GM18909 (cell line): Measurements from ENCODE around the gene EXOC6B.
A peak's percentile ranks its signal among the peaks of the same experiment; 100 is the strongest.

Source experiments
- ATAC-seq: cut with Tn5 transposase; IDR thresholded peaks from one replicate; pipeline ENCODE4 v1.9.1; 2021; ENCODE audit warnings: mild to moderate bottlenecking; ENCODE audit not compliant: unreplicated experiment, poor library complexity

EXOC6B gene

DNA sequence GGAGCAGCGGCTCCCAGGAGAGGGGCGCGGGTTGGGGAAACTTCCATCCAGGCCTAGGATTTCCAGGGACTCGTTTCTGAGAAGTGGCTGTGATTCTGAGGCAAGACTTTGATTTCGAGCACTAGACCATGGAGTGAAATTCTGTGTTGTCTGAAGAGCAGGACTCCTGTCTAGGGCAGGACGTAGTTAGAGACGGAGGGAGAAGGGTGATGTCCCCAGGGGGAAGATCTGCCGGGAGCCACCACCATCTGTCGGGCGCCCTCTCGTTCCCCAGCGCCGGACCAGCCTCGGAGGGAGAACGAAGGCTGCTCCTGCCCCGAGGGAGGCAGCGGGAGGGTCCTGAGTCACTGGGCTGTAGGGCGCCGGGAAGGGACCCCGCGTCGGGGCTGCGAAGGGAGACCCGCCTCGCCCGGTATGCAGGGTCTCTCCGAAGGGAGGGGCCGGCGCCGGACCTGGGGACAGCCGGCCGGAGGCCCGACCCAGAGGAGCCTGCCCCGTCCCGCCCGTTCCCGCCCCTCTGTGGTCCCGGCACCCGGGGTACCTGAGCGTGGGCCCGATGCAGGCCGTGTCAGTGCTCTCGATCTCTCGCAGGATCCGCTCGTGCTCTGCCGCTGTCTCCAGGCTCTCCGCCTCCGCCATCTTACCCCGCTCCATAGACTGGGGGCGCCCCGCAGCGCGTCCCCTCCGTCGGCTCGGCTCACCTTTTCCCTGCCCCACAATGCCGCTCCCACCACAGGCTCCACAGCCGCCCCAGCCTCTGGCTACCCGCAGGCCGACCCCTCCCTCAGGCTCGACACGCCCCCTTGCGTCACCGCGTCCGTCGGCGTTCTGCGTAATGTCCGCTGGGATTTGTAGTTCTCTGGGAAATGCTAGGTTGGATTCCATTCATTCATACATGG is at the start of gene EXOC6B:
Gene EXOC6B (minus strand): TSS at position 777 of the 899 bp plus-strand sequence.
- peak; percentile 93 for ATAC-seq

- no peak for ATAC-seq
Observed at GRCh38 chr2:72871880-72872279, 46.0 kb upstream of the EXOC6B start.

GRCh38 chr2:72871060-72871459 is 45.2 kb upstream of the EXOC6B start:
- ATAC-seq = no peak

DNA sequence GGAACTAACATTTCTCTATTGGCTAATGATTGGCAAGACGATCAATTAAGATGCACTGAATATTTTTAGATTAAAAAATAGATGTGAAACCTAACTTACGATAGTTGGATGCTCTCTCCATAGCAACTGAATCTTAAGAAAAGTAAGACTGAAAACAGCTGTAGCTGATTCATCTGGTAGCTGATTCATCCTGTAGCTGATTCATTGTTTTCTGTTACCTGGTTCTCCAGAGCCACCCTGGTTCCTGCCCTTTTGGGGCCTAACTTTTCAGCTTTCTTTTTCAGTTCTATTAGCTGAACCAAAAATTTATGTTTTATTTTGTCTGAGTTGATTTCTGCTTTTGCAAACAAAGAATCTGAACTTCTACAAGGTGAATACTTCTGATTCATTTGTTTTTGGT is 38.7 kb upstream of the EXOC6B start:
- ATAC-seq = peak; percentile 49

DNA sequence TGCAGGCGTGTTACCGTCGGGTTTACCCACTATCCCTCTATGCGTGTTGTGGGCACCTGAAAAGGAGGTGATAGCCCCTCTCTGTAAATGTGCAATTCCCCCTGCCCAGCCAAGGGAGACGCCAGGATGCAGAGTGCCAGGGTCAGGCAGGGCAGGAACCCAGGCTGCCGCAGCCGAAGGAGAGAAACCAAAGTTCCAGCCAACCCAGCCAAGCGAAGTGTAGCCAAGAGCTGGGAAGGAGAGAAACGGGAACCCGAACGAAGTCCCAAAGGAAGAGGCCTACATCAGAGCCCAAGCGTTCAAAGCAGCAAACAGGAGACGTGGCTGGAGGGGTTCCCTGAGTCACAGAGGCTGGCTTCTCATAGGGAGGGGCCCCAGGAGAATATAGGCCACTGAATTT is 37.2 kb upstream of the EXOC6B start:
- ATAC-seq = no peak

DNA sequence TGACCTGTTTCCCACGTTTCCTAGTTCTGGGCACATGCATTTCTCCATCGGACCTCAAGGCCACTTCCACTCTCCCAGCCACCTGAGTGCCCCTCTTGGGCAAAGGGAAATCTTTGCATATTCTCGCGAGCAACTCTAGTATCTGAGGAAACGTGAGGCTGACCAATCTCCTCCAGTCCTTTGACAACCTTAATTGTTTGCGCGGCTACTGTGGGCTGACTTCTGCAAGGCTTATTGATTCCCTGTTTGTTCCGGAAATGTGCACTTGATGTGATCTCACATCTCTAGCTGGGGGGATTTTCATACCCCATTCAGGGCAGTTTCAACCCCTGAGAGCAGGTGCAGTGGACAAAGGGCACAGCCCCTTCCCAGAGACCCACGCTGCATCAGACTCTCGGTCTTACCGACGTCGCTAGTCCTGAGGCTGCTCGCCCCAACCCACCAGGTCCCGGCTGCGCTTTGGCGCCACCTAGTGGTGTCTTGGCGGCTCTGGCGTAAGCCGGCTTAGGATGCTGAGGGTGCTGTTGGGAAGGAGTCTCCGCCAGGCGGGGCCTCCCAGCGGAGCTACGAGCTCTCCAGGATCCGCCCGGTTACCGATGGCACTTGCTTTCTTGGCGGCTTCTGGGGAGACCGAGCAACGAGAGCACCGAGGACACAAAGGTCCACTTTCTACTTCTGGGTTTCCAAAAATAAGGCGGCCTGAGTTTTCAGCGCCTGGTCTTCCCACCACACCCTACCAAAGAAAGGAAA is 36.6 kb upstream of the EXOC6B start:
- ATAC-seq = peak; percentile 91

DNA sequence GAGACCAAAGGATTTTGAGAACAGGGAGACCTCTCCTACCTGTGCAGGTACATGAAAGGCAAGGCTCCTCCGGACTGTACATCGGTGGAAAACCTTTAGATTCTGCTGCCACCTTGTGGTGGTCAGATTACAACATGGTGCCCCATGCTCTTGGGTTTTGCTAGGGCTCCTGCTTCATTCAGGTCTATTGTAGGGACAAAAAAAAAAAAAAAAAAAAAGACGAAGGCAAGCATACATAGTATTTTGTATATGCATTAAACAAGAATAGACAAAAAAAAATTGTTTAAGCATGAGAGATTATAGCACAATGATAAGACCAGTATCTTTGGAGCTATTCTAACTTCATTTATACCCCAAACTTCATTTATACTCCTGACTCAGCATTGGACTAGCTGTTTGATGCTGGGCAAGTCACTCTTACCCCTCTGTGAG is 34.0 kb upstream of the EXOC6B start:
- peak; percentile 62 for ATAC-seq

GRCh38 chr2:72851333-72851732 is 25.5 kb upstream of the EXOC6B start:
- no peak for ATAC-seq

GRCh38 chr2:72849138-72849462 is 23.3 kb upstream of the EXOC6B start:
- ATAC-seq = no peak

DNA sequence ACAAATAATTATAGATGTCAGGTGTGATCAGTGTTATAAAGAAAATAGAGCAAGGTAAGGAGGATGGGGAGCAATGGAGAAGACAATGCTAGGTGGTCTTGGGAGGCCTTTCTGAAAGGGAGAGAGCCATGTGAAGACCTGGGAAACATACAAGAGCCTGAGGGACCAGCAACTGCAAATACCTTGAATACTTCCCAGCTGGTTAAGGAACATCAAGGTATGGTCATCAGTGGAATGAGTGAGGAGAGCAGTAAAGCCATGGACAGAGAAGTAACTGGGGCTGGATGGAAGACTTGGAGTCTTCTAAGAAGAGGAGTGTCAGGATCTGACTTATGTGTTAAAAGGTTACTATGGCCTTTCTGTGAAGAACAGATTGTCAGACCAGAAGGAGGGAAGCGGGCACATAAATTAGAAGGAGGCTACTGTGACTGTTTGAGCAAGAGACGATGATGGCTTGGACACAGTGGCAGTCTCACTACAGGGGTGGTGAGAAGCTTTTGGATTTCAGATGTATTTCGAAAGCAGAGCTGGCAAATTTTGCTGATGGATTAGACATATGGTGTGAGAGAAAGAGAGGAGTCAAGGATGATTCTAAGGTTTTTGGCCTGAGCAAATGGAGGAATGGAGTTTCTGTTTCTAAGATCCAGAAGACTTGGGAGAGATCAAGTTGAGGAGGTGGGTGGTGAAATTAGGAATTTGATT is 22.8 kb upstream of the EXOC6B start:
- ATAC-seq = no peak

GRCh38 chr2:72847534-72848315 is 21.9 kb upstream of the EXOC6B start:
- no peak for ATAC-seq

DNA sequence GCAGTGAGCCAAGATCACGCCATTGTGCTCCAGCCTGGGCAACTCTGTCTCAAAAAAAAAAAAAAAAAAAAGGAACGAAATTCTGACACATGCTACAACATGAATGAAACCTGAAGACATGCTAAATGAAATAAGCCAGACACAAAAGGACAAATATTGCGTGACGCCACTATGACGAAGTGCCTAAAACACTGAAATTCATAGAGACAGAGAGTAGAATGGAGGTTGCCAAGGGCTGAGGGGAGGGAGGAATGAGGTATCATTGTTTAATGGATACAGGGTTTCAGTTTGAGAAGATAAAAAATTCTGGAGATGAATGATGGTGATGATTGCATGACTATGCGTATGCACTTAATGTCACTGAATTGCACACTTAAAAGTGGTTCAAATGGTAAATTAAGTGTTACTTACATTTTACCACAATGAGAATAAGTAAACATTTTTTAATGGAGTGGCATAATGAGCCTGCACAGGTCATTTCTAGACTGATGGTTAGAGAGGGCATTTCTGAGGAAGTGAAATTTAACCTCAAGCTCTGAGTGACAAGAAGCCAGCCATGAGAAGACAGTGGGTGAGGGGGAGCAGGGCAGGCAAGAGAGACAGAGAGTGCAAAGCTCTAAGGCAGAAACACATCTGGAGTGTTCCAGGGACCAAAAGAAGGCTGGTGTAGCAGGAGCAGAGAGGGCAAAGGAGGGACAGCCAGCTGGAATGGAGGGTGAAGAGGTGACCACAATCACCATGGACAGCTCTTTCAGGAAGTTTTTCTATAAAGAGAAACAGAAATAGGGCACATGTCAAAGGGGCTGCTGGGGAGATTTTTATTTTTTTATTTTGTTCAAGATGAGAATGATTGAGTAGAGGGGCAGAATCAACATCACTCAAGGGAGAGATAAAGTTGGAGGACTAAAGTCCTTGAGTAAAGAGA is 20.6 kb upstream of the EXOC6B start:
- ATAC-seq = peak; percentile 99

DNA sequence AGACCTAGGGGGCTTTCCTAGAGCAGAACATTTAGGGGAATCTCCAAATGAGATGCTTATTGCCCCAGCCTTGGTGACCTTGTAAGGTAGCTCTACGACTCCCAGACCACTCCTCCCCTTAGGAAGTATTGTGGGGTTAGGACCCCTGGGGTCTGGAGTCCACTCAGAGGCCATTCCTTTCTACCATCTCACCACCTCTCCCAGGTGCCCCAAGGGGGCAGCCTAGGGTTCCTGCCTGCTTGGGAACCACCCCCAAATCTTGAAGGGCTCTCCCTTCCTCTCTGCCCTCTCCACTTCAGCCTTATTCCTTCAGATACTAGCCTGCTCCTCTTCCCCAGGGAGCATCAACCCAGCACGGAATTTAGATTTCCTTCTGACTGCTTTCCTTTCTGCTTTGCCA is 17.5 kb upstream of the EXOC6B start:
- no peak for ATAC-seq

DNA sequence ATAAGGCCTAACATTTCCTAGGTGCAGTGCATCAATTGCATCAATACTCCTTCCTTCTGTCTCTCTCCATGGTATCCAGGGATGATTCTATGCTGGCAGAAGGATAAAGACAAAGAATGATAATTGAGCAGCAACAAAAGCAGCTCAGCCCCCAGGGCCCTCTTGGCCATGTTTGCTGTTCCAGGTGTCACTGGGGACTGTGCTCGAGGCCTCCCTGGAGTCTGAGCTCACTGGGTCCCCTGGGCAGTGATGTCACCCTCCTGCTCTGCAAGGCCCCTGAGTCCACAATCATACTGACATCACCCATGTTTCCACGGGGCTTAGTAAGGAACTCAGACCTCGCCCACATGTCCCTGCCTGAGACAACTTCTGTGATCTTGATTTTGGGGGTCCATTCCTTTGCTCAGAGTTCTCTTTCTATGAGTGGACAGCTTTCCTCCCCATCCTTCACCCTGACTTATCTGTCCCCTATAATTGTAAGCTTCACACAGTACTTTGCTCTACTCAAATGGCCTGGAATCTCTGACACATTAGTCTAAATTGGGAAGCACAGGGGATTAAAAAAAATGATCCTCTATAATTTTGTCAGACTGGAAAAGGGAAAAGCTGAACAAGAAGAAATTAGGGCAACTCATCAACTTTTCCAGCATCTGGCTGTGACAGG is 15.8 kb upstream of the EXOC6B start:
- ATAC-seq = no peak

DNA sequence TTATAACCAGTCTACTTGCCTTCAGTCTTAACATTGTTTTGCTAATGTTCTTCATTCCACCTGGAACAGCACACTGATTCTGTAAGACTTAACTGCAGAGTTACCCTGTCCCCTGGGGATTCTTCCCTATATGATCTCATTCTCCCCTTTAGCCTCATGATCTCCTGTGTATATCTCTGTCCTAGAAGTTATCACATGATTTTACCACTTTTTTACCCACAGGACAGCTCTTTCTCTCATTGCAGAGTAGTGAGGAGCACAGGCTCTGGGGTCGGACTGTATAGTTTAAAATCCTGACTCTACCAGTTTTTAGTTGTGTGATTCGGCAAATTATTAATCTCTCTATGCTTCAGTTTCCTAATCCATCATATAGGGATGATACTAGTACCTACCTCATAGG is 14.2 kb upstream of the EXOC6B start:
- ATAC-seq = no peak

DNA sequence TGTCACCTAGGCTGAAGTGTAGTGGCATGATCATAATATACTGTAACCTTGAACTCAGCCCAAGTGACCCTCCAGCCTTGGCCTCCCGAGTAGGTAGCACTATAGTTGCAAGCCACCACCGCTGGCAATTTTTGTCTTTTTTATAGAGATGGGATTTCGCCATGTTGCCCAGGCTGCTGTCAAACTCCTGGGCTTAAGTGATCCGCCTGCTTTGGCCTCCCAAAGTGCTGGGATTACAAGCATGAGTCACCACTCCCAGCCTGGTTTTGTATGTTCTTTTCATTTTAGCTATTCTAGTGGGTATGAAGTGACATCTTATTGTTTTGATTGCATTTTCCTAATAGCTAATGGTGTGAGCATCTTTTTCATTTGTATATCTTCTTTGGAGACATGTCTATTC is 11.3 kb upstream of the EXOC6B start:
- no peak for ATAC-seq

DNA sequence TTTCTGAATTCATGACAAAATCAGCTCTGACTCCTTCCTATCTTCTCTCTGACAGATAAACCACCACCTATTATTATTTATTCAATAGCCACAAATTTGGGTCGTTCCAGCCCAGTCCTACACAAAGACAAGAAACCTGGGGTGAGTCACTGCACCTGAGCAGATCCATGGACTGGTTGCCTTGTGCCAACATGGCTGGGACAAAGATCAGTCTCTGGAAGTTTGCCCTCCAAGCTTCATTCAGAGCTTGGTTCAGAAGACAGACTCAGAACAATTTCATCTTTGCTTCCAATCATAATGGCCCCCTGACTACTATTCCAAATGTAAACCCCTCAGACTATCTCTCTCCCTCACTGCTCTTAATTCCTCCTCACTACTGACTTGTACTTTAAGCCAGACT is 9.6 kb upstream of the EXOC6B start:
- no peak for ATAC-seq

- ATAC-seq = no peak
Observed at GRCh38 chr2:72834596-72834995, 8.8 kb upstream of the EXOC6B start.
